GM12873 (cell line): ENCODE results near the gene C2orf81.

Source experiments
- TF ChIP-seq, protein P1 (sequence below): IDR thresholded peaks from 2 replicates; pipeline ENCODE4 v1.5.1; 2012; ENCODE audit warnings: low read depth, mild to moderate bottlenecking, moderate library complexity, low read length, control low read depth; ENCODE audit not compliant: insufficient read depth; ENCODE audit errors: missing control alignments

C2orf81 gene

DNA sequence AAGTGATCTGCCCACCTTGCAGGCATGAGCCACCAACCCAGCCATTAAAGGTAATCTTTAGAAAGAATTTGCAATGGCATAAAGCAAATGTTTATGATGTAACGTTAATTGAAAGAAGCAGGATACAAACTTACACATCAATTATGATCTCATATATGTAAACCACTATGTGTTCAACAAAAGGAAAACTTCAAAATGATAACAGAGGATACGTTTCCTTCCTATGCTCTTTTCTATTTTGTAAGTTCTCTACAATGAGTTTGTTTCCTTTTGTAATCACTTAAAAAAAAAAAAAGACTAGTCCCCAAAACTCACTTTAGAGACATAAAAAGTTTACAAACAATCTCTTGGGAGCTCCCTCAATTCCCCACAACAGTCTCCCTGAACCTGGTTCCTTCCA lies 1.4 kb downstream of the C2orf81 start:
- TF ChIP-seq, protein P1, sequence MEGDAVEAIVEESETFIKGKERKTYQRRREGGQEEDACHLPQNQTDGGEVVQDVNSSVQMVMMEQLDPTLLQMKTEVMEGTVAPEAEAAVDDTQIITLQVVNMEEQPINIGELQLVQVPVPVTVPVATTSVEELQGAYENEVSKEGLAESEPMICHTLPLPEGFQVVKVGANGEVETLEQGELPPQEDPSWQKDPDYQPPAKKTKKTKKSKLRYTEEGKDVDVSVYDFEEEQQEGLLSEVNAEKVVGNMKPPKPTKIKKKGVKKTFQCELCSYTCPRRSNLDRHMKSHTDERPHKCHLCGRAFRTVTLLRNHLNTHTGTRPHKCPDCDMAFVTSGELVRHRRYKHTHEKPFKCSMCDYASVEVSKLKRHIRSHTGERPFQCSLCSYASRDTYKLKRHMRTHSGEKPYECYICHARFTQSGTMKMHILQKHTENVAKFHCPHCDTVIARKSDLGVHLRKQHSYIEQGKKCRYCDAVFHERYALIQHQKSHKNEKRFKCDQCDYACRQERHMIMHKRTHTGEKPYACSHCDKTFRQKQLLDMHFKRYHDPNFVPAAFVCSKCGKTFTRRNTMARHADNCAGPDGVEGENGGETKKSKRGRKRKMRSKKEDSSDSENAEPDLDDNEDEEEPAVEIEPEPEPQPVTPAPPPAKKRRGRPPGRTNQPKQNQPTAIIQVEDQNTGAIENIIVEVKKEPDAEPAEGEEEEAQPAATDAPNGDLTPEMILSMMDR, result no peak

DNA sequence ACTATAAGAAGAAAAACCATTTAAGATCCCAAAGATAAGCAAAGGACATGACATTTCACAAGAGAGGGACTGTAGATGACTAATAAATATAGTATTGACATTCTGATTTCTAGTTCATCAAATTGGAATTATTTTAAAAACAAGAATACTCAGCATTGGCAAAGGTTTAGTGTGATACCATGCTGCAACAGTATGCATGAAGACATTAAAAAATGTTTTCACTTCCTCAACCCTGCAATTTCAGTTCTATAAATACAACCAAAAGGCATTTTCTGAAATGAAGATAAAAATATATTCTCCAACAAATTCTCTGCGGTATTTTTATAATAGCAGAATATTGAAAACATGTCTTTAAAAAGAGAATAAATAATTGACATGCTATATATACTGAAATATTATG lies 2.1 kb downstream of the C2orf81 start:
- TF ChIP-seq, protein P1, result no peak

DNA sequence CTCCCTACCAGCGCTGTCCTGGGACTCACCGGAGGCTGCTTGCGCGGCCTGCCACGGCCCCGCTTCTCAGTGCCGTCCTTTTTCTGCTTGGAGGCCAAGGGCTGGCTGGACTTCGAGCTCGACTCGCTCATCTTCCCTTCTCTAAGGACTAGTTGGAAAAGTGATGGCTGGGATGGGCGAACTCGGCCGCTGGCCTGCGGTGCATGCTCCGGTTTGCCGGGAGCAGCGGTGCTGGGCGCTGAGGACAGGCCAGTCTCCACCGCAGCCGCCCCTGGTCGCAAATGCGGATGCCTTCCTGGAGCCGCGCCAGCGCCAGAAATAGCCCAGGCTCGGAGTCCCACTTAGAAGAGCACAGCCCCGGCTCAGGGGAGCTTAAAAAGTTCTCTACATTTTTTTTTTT lies 3.1 kb downstream of the C2orf81 start:
- TF ChIP-seq, protein P1, result no peak

DNA sequence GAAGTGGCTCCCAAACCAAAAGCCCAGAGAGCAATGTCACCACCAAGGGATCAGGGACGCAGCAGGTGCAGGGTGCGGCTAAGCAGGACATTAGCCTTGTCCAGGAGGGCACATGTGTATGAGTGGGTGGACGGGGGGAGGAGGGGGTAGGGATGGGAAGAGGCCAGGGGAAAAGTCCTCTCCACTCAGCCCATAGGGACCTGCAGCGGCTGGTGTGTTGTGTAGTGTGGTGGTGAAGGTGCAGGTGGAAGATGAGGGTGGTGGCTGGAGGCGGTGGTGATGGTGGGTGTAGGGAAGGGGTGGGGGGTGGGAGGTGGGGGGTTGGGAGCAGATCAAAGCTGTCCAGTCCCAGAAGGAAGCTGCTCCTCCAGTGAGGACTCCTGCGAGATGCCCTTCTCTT lies 3.7 kb downstream of the C2orf81 start:
- TF ChIP-seq, protein P1, result no peak

DNA sequence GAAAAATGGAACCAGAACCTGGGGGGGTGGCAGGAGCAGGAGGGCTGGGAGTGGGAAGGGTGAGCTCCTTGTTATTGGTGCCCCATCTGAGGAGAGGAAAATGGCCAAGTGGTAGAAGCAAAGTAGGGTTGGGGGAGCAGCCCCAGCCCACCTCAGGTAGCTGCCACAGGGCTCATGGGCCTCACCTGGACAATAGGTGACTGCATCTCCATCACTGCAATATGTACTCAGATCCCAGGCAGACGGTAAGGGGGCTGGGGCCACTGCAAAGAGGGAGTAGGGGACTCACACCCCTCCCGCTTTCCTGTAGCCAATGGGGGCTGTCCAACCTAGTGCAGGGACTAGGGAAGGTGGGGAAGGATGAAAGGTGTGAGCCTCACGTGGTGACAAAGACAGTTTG lies 4.2 kb downstream of the C2orf81 start:
- TF ChIP-seq, protein P1, result no peak

DNA sequence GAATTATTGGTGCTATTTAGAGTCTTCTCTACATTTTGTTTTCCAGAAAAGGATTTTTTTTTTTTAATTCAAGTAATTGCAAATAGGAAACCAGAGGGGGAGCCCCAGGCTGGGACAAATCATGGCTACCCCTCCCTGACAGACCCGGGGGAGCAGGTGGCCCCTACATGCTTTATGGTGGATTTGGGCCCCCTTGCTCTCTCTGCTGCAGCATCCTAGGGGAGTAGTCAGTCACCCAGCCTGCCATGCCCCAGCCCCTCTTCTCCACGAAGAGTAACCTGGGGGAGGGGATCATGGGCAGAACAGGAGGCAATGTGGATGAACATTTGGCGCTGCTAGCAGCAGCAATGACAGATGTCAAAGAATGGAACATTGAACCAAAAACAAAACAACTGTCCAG lies 4.6 kb downstream of the C2orf81 start:
- TF ChIP-seq, protein P1, result peak; percentile 4

DNA sequence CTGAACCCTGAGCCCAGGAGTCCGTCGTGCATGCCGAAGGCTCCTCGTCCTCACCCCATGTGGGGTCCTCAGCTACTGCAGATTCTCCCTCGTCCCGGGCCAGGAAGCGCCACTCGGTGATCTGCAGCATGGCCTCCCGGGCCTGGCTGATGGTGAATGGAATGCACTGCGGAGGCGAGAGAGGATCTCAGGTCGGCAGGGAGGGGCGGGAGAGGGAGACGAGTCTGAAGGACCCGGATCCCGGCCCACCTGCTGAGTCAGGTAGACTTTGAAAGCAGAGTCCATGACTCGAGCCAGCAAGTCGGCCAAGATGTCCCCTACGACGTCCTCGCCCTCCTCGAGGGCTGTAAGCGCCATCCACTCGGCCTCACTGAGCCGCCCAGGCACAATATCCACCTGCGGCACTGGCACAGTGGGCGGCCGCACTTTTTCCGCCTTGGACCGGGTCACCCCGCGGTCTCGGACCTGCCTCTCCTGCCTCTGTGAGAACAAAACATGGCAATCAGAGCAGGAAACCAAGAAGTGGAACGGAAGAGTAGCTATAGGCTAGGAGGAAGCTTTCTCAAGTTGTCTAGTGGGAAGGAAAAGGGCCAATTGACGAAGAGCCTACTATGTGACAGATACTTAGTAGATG lies 5.5 kb downstream of the C2orf81 start:
- TF ChIP-seq, protein P1, result no peak
